Progenitor cell of endocrine pancreas (in vitro differentiated cells): ENCODE data around the gene GSG1L. TPM values are rescaled to one million over a fixed set of nuclear protein-coding genes. Genes with fewer than 3 reads are reported as not detected.

Experiments
- DNase-seq: peaks from one replicate; pipeline ENCODE4 v3.0.0; 2021; ENCODE audit warnings: low spot score; ENCODE audit not compliant: unreplicated experiment
- H3K27ac Mint-ChIP-seq: 2 replicates; pipeline ENCODE4 v1.8.0; 2021; ENCODE audit warnings: mild to moderate bottlenecking, moderate library complexity, mixed read lengths
- H3K27me3 Mint-ChIP-seq: 2 replicates; pipeline ENCODE4 v1.8.0; 2021; ENCODE audit warnings: mixed read lengths
- H3K36me3 Mint-ChIP-seq: 2 replicates; pipeline ENCODE4 v1.8.0; 2022; ENCODE audit warnings: mixed read lengths; ENCODE audit not compliant: insufficient read depth
- H3K4me1 Mint-ChIP-seq: 2 replicates; pipeline ENCODE4 v1.8.0; 2021; ENCODE audit warnings: low read depth, mixed read lengths
- H3K4me3 Mint-ChIP-seq: 2 replicates; pipeline ENCODE4 v1.8.0; 2021; ENCODE audit warnings: low read depth, mild to moderate bottlenecking, moderate library complexity, mixed read lengths
- H3K9me3 Mint-ChIP-seq: 2 replicates; pipeline ENCODE4 v1.8.0; 2021; ENCODE audit warnings: low read depth, mixed read lengths
- CTCF ChIP-seq: fragments of 200-600 bp; sonication (generic); IDR thresholded peaks from one replicate; pipeline ENCODE4 v1.5.0; 2021; ENCODE audit warnings: antibody characterized with exemption, mild to moderate bottlenecking; ENCODE audit not compliant: unreplicated experiment
- total RNA-seq: library from RNA; stranded (reverse); gene quantifications from 2 replicates; pipeline ENCODE4 v1.2.1, GENCODE V29; 2021

GSG1L gene
- total RNA-seq, 1 donor from 2014 or later: 0.17 TPM

- peak overlapping the region; percentile 87 for H3K27ac Mint-ChIP-seq
- no peaks in the 10 kb centered on the region for H3K9me3 Mint-ChIP-seq
- no peak for DNase-seq
- no peak for TF ChIP-seq CTCF
- H3K27me3 Mint-ChIP-seq: no peaks in the 10 kb centered on the region
- no peak overlapping the region for H3K4me3 Mint-ChIP-seq
- H3K36me3 Mint-ChIP-seq: peaks cover 10% of the 10 kb centered on the region
- no peaks in the 10 kb centered on the region for H3K4me1 Mint-ChIP-seq
Measured at GRCh38 chr16:27754788-27755690, 308.5 kb downstream of the GSG1L start.

GRCh38 chr16:27753563-27753962 is 310.0 kb downstream of the GSG1L start:
- no peak for TF ChIP-seq CTCF
- Mint-ChIP-seq H3K36me3 (peaks cover 12% of the 10 kb centered on the region), H3K27ac (no peak overlapping the region), H3K4me1 (no peaks in the 10 kb centered on the region), H3K27me3 (no peaks in the 10 kb centered on the region), H3K9me3 (no peaks in the 10 kb centered on the region), H3K4me3 (no peak overlapping the region)
- DNase-seq: no peak

- no peak for TF ChIP-seq CTCF
- H3K27ac Mint-ChIP-seq: no peak overlapping the region
- H3K4me1 Mint-ChIP-seq: no peaks in the 10 kb centered on the region
- no peaks in the 10 kb centered on the region for H3K27me3 Mint-ChIP-seq
- peaks cover 7% of the 10 kb centered on the region for H3K36me3 Mint-ChIP-seq
- DNase-seq: no peak
- H3K9me3 Mint-ChIP-seq: no peaks in the 10 kb centered on the region
- H3K4me3 Mint-ChIP-seq: no peak overlapping the region
Measured at GRCh38 chr16:27752241-27752640, 311.3 kb downstream of the GSG1L start.

GRCh38 chr16:27751676-27752075 is 311.8 kb downstream of the GSG1L start:
- H3K36me3 Mint-ChIP-seq: peaks cover 7% of the 10 kb centered on the region
- no peaks in the 10 kb centered on the region for H3K9me3 Mint-ChIP-seq
- no peak for TF ChIP-seq CTCF
- no peak overlapping the region for H3K4me3 Mint-ChIP-seq
- no peak for DNase-seq
- no peak overlapping the region for H3K27ac Mint-ChIP-seq
- H3K4me1 Mint-ChIP-seq: no peaks in the 10 kb centered on the region
- H3K27me3 Mint-ChIP-seq: no peaks in the 10 kb centered on the region

- Mint-ChIP-seq H3K36me3 (peaks cover 7% of the 10 kb centered on the region), H3K27me3 (no peaks in the 10 kb centered on the region), H3K4me3 (no peak overlapping the region), H3K27ac (no peak overlapping the region), H3K4me1 (no peaks in the 10 kb centered on the region), H3K9me3 (no peaks in the 10 kb centered on the region)
- no peak for TF ChIP-seq CTCF
- DNase-seq: no peak
Measured at GRCh38 chr16:27751233-27751632, 312.3 kb downstream of the GSG1L start.
